Activated CD8-positive, alpha-beta T cell treated with anti-CD3 and anti-CD28 coated beads for 36 hours (primary cell): ENCODE data around the gene REV1. TPM values are rescaled to one million over a fixed set of nuclear protein-coding genes. Genes with fewer than 3 reads are reported as not detected.
A peak's percentile ranks its signal among the peaks of the same experiment; 100 is the strongest.

Source experiments
- ATAC-seq: fragments of 200-7000 bp; cut with Tn5 transposase; one replicate; pipeline ENCODE4 v1.10.0; 2021; ENCODE audit warnings: mild to moderate bottlenecking, moderate library complexity
- CTCF ChIA-PET: fragments of 350-600 bp; sonication (Branson Sonifier 250); formaldehyde crosslinking; loops from one replicate; lab custom pipeline; 2021; ENCODE audit warnings: antibody characterized with exemption; lab: Charles Lee
- POLR2A ChIA-PET: fragments of 350-600 bp; sonication (Branson Sonifier 250); formaldehyde crosslinking; loops from one replicate; lab custom pipeline; 2021; ENCODE audit warnings: antibody characterized with exemption; lab: Charles Lee
- DNase-seq: peaks from one replicate; pipeline ENCODE4 v3.0.0-alpha.2; 2020
- H3K27ac Mint-ChIP-seq: one replicate; pipeline ENCODE4 v1.8.0; 2021; ENCODE audit warnings: mild to moderate bottlenecking, mixed read lengths
- H3K27me3 Mint-ChIP-seq: one replicate; pipeline ENCODE4 v1.8.0; 2021; ENCODE audit warnings: mixed read lengths
- H3K36me3 Mint-ChIP-seq: one replicate; pipeline ENCODE4 v1.8.0; 2021; ENCODE audit warnings: low read depth, mixed read lengths
- H3K4me1 Mint-ChIP-seq: one replicate; pipeline ENCODE4 v1.8.0; 2021; ENCODE audit warnings: low read depth, mixed read lengths
- H3K4me3 Mint-ChIP-seq: one replicate; pipeline ENCODE4 v1.8.0; 2021; ENCODE audit warnings: mild to moderate bottlenecking, moderate library complexity, mixed read lengths
- H3K9me3 Mint-ChIP-seq: one replicate; pipeline ENCODE4 v1.8.0; 2021; ENCODE audit warnings: mixed read lengths
- CTCF ChIP-seq: fragments of 200-600 bp; IDR thresholded peaks from one replicate; pipeline ENCODE4 v1.8.0; 2022; ENCODE audit warnings: antibody characterized with exemption, mild to moderate bottlenecking
- intact Hi-C: fragments of 100-400 bp; cut with micrococcal nuclease; formaldehyde crosslinking; loops from one replicate; pipeline ENCODE4 v1.10.0; 2022
- total RNA-seq, 2 experiments: library from RNA; stranded (reverse); gene quantifications; one replicate each; pipeline ENCODE4 v1.2.3, GENCODE V29; 2021

REV1 gene
- total RNA-seq, 2 experiments from 2014 or later: 29.2 to 31.1 TPM

DNA sequence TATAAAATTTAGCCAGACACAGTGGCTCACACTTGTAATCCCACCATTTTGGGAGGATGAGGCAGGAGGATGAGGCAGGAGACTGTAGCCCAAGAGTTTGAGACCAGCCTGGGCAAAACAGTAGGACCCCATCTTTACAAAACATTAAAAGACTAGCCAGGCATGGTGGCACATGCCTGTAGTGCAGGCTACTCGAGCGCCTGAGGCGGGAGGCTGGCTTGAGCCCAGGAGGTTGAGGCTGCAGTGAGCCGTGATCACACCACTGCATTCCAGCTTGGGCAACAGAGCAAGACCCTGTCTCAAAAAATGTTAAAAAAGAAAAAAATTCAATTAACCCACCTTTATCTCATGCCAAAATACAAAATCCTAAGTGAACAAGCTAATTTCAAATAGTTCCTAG, 4.0 kb downstream of the REV1 start:
- ChIA-PET POLR2A (no interaction called here), CTCF (no interaction called here)
- Mint-ChIP-seq H3K4me3 (no peak overlapping the region), H3K9me3 (no peaks in the 10 kb centered on the region), H3K27me3 (no peaks in the 10 kb centered on the region), H3K4me1 (peaks cover 63% of the 10 kb centered on the region), H3K36me3 (peaks cover 26% of the 10 kb centered on the region), H3K27ac (no peak overlapping the region)
- ATAC-seq (no peak), DNase-seq (no peak)
- intact Hi-C loops: no loop called here
- TF ChIP-seq CTCF: no peak

GRCh38 chr2:99485411-99485810, 4.4 kb downstream of the REV1 start:
- ATAC-seq (no peak), DNase-seq (no peak)
- intact Hi-C loops: no loop called here
- CTCF ChIA-PET: no interaction called here
- H3K4me1 Mint-ChIP-seq: peaks cover 63% of the 10 kb centered on the region
- peaks cover 26% of the 10 kb centered on the region for H3K36me3 Mint-ChIP-seq
- H3K9me3 Mint-ChIP-seq: no peaks in the 10 kb centered on the region
- H3K27me3 Mint-ChIP-seq: no peaks in the 10 kb centered on the region
- TF ChIP-seq CTCF: no peak
- H3K4me3 Mint-ChIP-seq: peak overlapping the region; percentile 4
- POLR2A ChIA-PET: no interaction called here
- no peak overlapping the region for H3K27ac Mint-ChIP-seq

DNA sequence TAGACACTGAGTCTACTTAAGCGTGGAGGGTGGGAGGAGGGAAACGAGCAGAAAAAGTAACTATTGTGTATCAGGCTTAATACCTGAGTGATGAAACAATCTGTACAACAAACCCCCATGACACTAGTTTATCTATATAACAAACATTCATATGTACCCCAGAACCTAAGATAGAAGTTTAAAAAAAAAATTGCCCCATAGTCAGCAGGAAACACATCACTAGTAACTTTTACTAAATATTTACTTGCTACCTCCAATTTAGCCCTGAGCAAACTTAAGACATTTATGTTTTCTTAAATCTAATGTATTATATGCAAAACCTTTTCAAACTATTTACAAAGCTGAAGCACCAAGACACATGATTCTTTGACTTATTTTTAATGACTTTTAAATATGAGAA, 5.6 kb downstream of the REV1 start:
- intact Hi-C loops: no loop called here
- CTCF ChIA-PET: no interaction called here

GRCh38 chr2:99481941-99482340, 7.9 kb downstream of the REV1 start:
- Mint-ChIP-seq H3K36me3 (peaks cover 22% of the 10 kb centered on the region), H3K27ac (no peak overlapping the region), H3K4me3 (no peak overlapping the region), H3K9me3 (no peaks in the 10 kb centered on the region), H3K4me1 (peaks cover 73% of the 10 kb centered on the region), H3K27me3 (no peaks in the 10 kb centered on the region)
- ChIA-PET POLR2A (interaction anchor here (0.8 to 1.3 kb wide), 2 partner anchors 144 to 145 kb away, joined by 3 read pairs; partner anchors contain the start of gene EIF5B), CTCF (interaction anchor here (1.0 kb wide), 1 partner anchor 9 kb away, joined by 3 read pairs; no protein-coding TSS in a partner anchor)
- intact Hi-C loops: no loop called here
- ATAC-seq (no peak), DNase-seq (no peak)
- no peak for TF ChIP-seq CTCF

More for the DNA sequence above, 5.6 kb downstream of the REV1 start:
- ATAC-seq: no peak
- Mint-ChIP-seq H3K27me3 (no peaks in the 10 kb centered on the region), H3K4me1 (peaks cover 71% of the 10 kb centered on the region), H3K9me3 (no peaks in the 10 kb centered on the region), H3K4me3 (no peak overlapping the region), H3K27ac (no peak overlapping the region), H3K36me3 (peaks cover 26% of the 10 kb centered on the region)
- TF ChIP-seq CTCF: no peak
- DNase-seq: no peak
- POLR2A ChIA-PET: no interaction called here

DNA sequence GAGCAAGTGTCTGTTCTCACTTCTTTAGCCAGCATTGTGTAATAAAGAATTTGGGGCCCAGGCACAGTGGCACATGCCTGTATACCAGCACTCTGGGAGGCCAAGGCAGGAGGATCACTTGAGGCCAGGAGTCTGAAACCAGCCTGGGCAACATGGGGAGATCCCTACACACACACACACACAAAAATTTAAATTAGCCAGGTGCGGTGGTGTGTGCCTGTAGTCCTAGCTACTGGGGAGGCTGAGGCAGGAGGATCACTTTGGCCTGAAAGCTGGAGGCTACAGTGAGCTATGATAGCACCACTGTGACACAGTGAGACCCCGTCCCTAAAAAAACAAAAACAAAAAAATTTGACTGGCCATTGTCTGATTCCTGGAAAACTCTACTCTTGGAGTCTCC, 8.3 kb downstream of the REV1 start:
- H3K4me1 Mint-ChIP-seq: peaks cover 73% of the 10 kb centered on the region
- ChIA-PET POLR2A (interaction anchor here (0.8 kb wide), 1 partner anchor 144 kb away, joined by 3 read pairs; the partner anchor contains the start of gene EIF5B), CTCF (interaction anchor here (0.8 to 1.0 kb wide), 2 partner anchors 9 to 10 kb away, joined by 3 read pairs; no protein-coding TSS in a partner anchor)

More for the DNA sequence above, 8.3 kb downstream of the REV1 start:
- ATAC-seq: no peak
- Mint-ChIP-seq H3K36me3 (peaks cover 18% of the 10 kb centered on the region), H3K4me3 (no peak overlapping the region), H3K27me3 (no peaks in the 10 kb centered on the region), H3K27ac (no peak overlapping the region), H3K9me3 (no peaks in the 10 kb centered on the region)
- DNase-seq: no peak
- intact Hi-C loops: no loop called here
- no peak for TF ChIP-seq CTCF
